NB4 (cell line): ENCODE data around the gene LGR5.

ENCODE experiments used
- CTCF ChIP-seq: IDR thresholded peaks from one replicate; pipeline ENCODE4 v1.5.1; 2012; ENCODE audit warnings: low read depth, low read length
- MAX ChIP-seq: IDR thresholded peaks from 2 replicates; pipeline ENCODE4 v1.6.1; 2011; ENCODE audit warnings: low read depth, low read length

DNA sequence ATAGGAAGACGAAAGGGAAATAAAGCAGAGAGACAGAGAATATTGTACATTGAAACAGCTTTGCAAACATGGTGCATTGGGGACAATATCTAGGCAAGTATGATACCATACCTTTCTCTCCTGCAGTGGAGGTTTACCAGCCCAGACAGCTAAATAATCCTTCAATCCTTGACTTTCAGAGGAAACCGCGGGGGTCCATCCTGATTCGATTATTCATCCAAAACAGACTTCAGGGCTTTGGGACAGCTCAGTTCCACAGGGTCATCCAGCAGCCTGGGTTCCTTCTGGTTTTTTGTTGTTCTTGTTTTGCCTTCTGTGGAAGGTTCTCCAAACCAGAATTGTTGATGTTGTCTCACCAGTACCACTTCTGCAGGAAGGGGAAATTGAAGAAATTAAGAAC, 81.5 kb downstream of the LGR5 start:
- no peak for TF ChIP-seq CTCF
- TF ChIP-seq MAX: no peak
